ENCODE results near the gene LRRTM3.

- TF ChIP-seq, protein P1, sequence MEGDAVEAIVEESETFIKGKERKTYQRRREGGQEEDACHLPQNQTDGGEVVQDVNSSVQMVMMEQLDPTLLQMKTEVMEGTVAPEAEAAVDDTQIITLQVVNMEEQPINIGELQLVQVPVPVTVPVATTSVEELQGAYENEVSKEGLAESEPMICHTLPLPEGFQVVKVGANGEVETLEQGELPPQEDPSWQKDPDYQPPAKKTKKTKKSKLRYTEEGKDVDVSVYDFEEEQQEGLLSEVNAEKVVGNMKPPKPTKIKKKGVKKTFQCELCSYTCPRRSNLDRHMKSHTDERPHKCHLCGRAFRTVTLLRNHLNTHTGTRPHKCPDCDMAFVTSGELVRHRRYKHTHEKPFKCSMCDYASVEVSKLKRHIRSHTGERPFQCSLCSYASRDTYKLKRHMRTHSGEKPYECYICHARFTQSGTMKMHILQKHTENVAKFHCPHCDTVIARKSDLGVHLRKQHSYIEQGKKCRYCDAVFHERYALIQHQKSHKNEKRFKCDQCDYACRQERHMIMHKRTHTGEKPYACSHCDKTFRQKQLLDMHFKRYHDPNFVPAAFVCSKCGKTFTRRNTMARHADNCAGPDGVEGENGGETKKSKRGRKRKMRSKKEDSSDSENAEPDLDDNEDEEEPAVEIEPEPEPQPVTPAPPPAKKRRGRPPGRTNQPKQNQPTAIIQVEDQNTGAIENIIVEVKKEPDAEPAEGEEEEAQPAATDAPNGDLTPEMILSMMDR (IDR thresholded peaks at IDR 0.05), result no peak
- no peak for TF ChIP-seq ZFX (IDR thresholded peaks at IDR 0.05; ENCODE audit: borderline replicate concordance)
These were observed 120.7 kb downstream of the LRRTM3 start for GRCh38 chr10:67046507-67046906.

Data from 22Rv1 (cell line).